ENCODE measurements around the gene CUL7. TPM values are rescaled to one million over a fixed set of nuclear protein-coding genes. Genes with fewer than 3 reads are reported as not detected.

The CUL7 gene
- total and polyA plus RNA-seq, 9 donors: 9.3 to 29.1 (median 21.6) TPM

GRCh38 chr6:43014434-43014909 is 39.2 kb downstream of the CUL7 start:
- H3K4me3 ChIP-seq: peak overlapping the region; percentile 65
- peaks cover 12% of the 10 kb centered on the region for H3K4me1 ChIP-seq (ENCODE audit: insufficient read depth)
- H3K27me3 ChIP-seq: no peaks in the 10 kb centered on the region
- no peak for TF ChIP-seq POLR2A (IDR thresholded peaks at IDR 0.05)
- TF ChIP-seq CTCF (IDR thresholded peaks at IDR 0.05): no peak
- TF ChIP-seq EP300 (IDR thresholded peaks at IDR 0.05): no peak
- intact Hi-C loops (cut with DNase I): loop anchor here in 2 of 4 donors (10.0 kb wide), 1 partner anchor 110 kb away; no protein-coding TSS in a partner anchor
- 0 to 2% (median 0%) methylated on average over 7 of the region's 7 CpGs for WGBS, 3 donors
- no peak for DNase-seq
- no peaks in the 10 kb centered on the region for H3K36me3 ChIP-seq
- no peaks in the 10 kb centered on the region for H3K9me3 ChIP-seq
- H3K27ac ChIP-seq: peak overlapping the region in 1 of 2 donors; percentile 4

GRCh38 chr6:43013843-43014433 is 39.7 kb downstream of the CUL7 start, which contains the start of the genes KLHDC3 and MEA1:
KLHDC3 (plus strand) TSS chr6:43014249; CDS start chr6:43017193, 2,944 bp downstream.
MEA1 (minus strand) TSS chr6:43013946; CDS start chr6:43013813, 133 bp downstream.
- peak; percentile 99 to 100 (median 99) for DNase-seq
- H3K27me3 ChIP-seq: no peaks in the 10 kb centered on the region
- peak within 1 kb of the TSS; percentile 11 to 65 for H3K27ac ChIP-seq
- intact Hi-C loops (cut with DNase I): loop anchor here in 2 of 4 donors (10.0 kb wide), 1 partner anchor 109 kb away; no protein-coding TSS in a partner anchor
- peaks cover 12% of the 10 kb centered on the region for H3K4me1 ChIP-seq (ENCODE audit: insufficient read depth)
- no peaks in the 10 kb centered on the region for H3K9me3 ChIP-seq
- H3K4me3 ChIP-seq: peak within 1 kb of the TSS; percentile 73
- no peaks in the 10 kb centered on the region for H3K36me3 ChIP-seq
- TF ChIP-seq CTCF (IDR thresholded peaks at IDR 0.05): no peak
- peak; percentile 29 for TF ChIP-seq POLR2A (IDR thresholded peaks at IDR 0.05)
- WGBS, 3 donors: 0 to 1% (median 0%) methylated on average over 37 to 51 of the region's 51 CpGs

- Histone ChIP-seq H3K4me3 (peak overlapping the region; percentile 73), H3K27ac (peak overlapping the region; percentile 11 to 65), H3K9me3 (no peaks in the 10 kb centered on the region), H3K4me1 (ENCODE audit: insufficient read depth) (peaks cover 12% of the 10 kb centered on the region), H3K36me3 (no peaks in the 10 kb centered on the region), H3K27me3 (no peaks in the 10 kb centered on the region)
- intact Hi-C loops (cut with DNase I): loop anchor here in 2 of 4 donors (10.0 kb wide), 1 partner anchor 108 kb away; no protein-coding TSS in a partner anchor
- DNase-seq: no peak
- no peak for TF ChIP-seq POLR2A (IDR thresholded peaks at IDR 0.05)
- TF ChIP-seq CTCF (IDR thresholded peaks at IDR 0.05): no peak
- no peak for TF ChIP-seq EP300 (IDR thresholded peaks at IDR 0.05)
- 1 to 3% (median 2%) methylated on average over 25 of the region's 25 CpGs for WGBS, 3 donors
Measured at GRCh38 chr6:43013097-43013842, 40.4 kb downstream of the CUL7 start.

- Histone ChIP-seq H3K9me3 (no peaks in the 10 kb centered on the region), H3K27ac (no peak overlapping the region), H3K4me1 (ENCODE audit: insufficient read depth) (peaks cover 12% of the 10 kb centered on the region)
Measured at GRCh38 chr6:43012364-43012763, 41.3 kb downstream of the CUL7 start.

More at GRCh38 chr6:43012364-43012763, 41.3 kb downstream of the CUL7 start:
- TF ChIP-seq CTCF (IDR thresholded peaks at IDR 0.05) (no peak), POLR2A (IDR thresholded peaks at IDR 0.05) (no peak), EP300 (IDR thresholded peaks at IDR 0.05) (no peak)
- Histone ChIP-seq H3K27me3 (no peaks in the 10 kb centered on the region), H3K4me3 (no peak overlapping the region), H3K36me3 (no peaks in the 10 kb centered on the region)
- intact Hi-C loops (cut with DNase I): loop anchor here in 2 of 4 donors (10.0 kb wide), 1 partner anchor 108 kb away; no protein-coding TSS in a partner anchor
- DNase-seq: no peak
- WGBS, 3 donors: 68 to 77% (median 76%) methylated on average over 6 of the region's 6 CpGs
